ENCODE measurements around the gene PTPN4.
A peak's percentile ranks its signal among the peaks of the same experiment; 100 is the strongest.

The PTPN4 gene

DNA sequence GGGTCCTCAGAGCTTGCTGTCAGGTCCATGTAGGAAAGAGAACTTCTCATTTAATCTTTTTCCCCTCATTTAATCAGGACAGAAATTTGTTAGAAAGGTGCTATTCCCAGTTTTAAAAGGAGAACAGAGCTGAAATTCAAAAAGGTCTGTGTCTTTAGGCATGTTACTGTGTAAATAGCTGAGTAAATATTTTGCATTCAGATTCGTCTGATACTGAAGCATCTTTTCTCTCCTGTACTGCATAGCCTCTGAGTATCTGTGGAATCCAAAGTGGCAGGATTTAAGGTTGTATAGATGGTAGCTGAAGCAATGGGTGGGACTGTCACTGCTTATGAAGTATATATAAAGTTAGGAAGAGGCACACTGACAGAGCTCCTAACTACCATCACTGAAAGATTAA is 9.0 kb downstream of the PTPN4 start:
- H3K4me3 Mint-ChIP-seq: no peak overlapping the region

GRCh38 chr2:119769645-119770044 is 9.9 kb downstream of the PTPN4 start:
- Mint-ChIP-seq H3K9me3 (no peaks in the 10 kb centered on the region), H3K4me1 (ENCODE audit: low read depth) (peaks cover 43% of the 10 kb centered on the region), H3K27me3 (no peaks in the 10 kb centered on the region), H3K27ac (no peak overlapping the region), H3K36me3 (ENCODE audit: low read depth) (peaks cover 10% of the 10 kb centered on the region), H3K4me3 (no peak overlapping the region)
- no peak for DNase-seq

More for the DNA sequence above, 9.0 kb downstream of the PTPN4 start:
- Mint-ChIP-seq H3K9me3 (no peaks in the 10 kb centered on the region), H3K27ac (no peak overlapping the region), H3K36me3 (ENCODE audit: low read depth) (peaks cover 7% of the 10 kb centered on the region), H3K4me1 (ENCODE audit: low read depth) (peaks cover 43% of the 10 kb centered on the region), H3K27me3 (no peaks in the 10 kb centered on the region)
- no peak for DNase-seq

- peaks cover 10% of the 10 kb centered on the region for H3K36me3 Mint-ChIP-seq (ENCODE audit: low read depth)
- no peak overlapping the region for H3K27ac Mint-ChIP-seq
- no peaks in the 10 kb centered on the region for H3K27me3 Mint-ChIP-seq
- DNase-seq: no peak
- peaks cover 39% of the 10 kb centered on the region for H3K4me1 Mint-ChIP-seq (ENCODE audit: low read depth)
- H3K9me3 Mint-ChIP-seq: no peaks in the 10 kb centered on the region
- H3K4me3 Mint-ChIP-seq: no peak overlapping the region
These were observed 11.6 kb downstream of the PTPN4 start for GRCh38 chr2:119771331-119771730.

- DNase-seq: no peak
- Mint-ChIP-seq H3K4me3 (no peak overlapping the region), H3K27ac (no peak overlapping the region), H3K27me3 (no peaks in the 10 kb centered on the region), H3K9me3 (no peaks in the 10 kb centered on the region), H3K4me1 (ENCODE audit: low read depth) (peaks cover 40% of the 10 kb centered on the region), H3K36me3 (ENCODE audit: low read depth) (peaks cover 10% of the 10 kb centered on the region)
These were observed 12.4 kb downstream of the PTPN4 start for GRCh38 chr2:119772128-119772527.

GRCh38 chr2:119772767-119773166 is 13.0 kb downstream of the PTPN4 start:
- peak overlapping the region; percentile 8 for H3K27ac Mint-ChIP-seq
- H3K4me3 Mint-ChIP-seq: no peak overlapping the region
- H3K36me3 Mint-ChIP-seq (ENCODE audit: low read depth): peaks cover 10% of the 10 kb centered on the region
- H3K4me1 Mint-ChIP-seq (ENCODE audit: low read depth): peaks cover 42% of the 10 kb centered on the region
- no peaks in the 10 kb centered on the region for H3K27me3 Mint-ChIP-seq
- no peaks in the 10 kb centered on the region for H3K9me3 Mint-ChIP-seq
- no peak for DNase-seq

GRCh38 chr2:119774026-119774425 is 14.3 kb downstream of the PTPN4 start:
- H3K36me3 Mint-ChIP-seq (ENCODE audit: low read depth): peaks cover 10% of the 10 kb centered on the region
- H3K27me3 Mint-ChIP-seq: no peaks in the 10 kb centered on the region
- H3K4me1 Mint-ChIP-seq (ENCODE audit: low read depth): peaks cover 51% of the 10 kb centered on the region
- no peak overlapping the region for H3K27ac Mint-ChIP-seq
- no peak for DNase-seq
- no peak overlapping the region for H3K4me3 Mint-ChIP-seq
- no peaks in the 10 kb centered on the region for H3K9me3 Mint-ChIP-seq

DNA sequence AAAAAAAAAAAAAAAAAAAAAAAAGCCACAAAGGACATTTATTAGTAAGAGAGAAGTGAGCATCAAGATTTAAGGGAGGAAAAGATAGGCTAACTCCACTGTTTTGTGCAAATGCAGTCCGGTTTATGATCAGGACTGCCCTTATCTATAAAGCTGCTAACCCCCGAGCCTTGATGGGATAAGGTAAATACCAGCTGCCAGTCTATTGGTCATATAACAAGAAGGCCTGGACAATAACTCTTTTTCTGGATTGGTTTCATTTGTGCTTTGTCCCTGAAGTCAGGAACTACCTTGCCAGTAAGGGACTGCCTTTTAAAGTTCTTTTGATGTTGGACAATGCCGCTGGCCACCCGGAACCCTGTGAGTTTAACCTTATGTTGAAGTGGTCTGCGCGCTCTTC is 15.4 kb downstream of the PTPN4 start:
- H3K27ac Mint-ChIP-seq: no peak overlapping the region
- H3K4me1 Mint-ChIP-seq (ENCODE audit: low read depth): peaks cover 56% of the 10 kb centered on the region
- H3K4me3 Mint-ChIP-seq: no peak overlapping the region
- no peaks in the 10 kb centered on the region for H3K9me3 Mint-ChIP-seq
- H3K27me3 Mint-ChIP-seq: no peaks in the 10 kb centered on the region
- no peak for DNase-seq
- peaks cover 10% of the 10 kb centered on the region for H3K36me3 Mint-ChIP-seq (ENCODE audit: low read depth)

GRCh38 chr2:119782308-119783027 is 22.7 kb downstream of the PTPN4 start:
- H3K9me3 Mint-ChIP-seq: no peaks in the 10 kb centered on the region
- no peaks in the 10 kb centered on the region for H3K27me3 Mint-ChIP-seq
- DNase-seq: no peak
- peaks cover 6% of the 10 kb centered on the region for H3K36me3 Mint-ChIP-seq (ENCODE audit: low read depth)
- peak overlapping the region; percentile 72 for H3K27ac Mint-ChIP-seq
- H3K4me3 Mint-ChIP-seq: no peak overlapping the region
- H3K4me1 Mint-ChIP-seq (ENCODE audit: low read depth): peaks cover 63% of the 10 kb centered on the region

- Mint-ChIP-seq H3K27ac (no peak overlapping the region), H3K36me3 (ENCODE audit: low read depth) (peaks cover 23% of the 10 kb centered on the region), H3K9me3 (peaks cover 5% of the 10 kb centered on the region), H3K4me3 (no peak overlapping the region), H3K4me1 (ENCODE audit: low read depth) (peaks cover 58% of the 10 kb centered on the region), H3K27me3 (no peaks in the 10 kb centered on the region)
- no peak for DNase-seq
These were observed 25.2 kb downstream of the PTPN4 start for GRCh38 chr2:119784876-119785275.

DNA sequence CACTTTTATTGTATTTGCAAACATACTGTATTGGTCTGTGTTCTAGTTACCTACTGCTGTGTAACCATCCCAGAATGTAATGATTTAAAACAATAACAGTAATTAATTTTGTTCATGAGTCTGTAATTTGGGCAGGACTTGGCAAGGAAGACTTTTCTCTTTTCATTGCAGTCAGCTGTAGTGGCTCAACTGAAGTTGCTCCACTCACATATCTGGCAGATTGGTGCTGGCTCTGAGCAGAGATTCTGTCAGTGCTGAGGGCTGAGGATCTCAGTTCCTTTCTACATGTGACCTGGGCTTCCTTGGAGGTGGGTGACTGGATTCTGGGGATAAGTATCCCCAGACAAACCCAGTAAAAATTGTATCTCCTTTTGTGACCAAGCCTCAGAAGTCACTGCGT is 26.6 kb downstream of the PTPN4 start:
- Mint-ChIP-seq H3K27me3 (no peaks in the 10 kb centered on the region), H3K9me3 (peaks cover 14% of the 10 kb centered on the region), H3K4me3 (no peak overlapping the region), H3K27ac (no peak overlapping the region), H3K36me3 (ENCODE audit: low read depth) (peaks cover 34% of the 10 kb centered on the region), H3K4me1 (ENCODE audit: low read depth) (peaks cover 47% of the 10 kb centered on the region)
- no peak for DNase-seq

DNA sequence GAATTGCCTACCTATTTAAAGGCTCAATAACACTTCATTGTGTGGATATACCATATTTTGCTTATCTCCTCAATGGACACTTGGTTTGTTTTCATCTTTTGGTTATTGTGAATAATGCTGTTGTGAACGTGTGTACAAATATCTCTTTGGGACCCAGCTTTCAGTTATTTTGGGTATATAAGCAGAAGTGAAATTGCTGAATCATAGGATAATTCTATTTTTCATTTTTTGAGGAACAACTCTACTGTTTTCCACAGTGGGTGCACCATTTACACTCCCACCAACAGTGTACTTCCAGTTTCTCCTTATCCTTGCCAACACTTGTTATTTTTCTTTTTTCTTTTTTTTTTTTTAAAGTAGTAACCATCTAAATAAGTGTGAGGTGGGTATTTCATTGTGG is 29.0 kb downstream of the PTPN4 start:
- peaks cover 57% of the 10 kb centered on the region for H3K36me3 Mint-ChIP-seq (ENCODE audit: low read depth)
- H3K27me3 Mint-ChIP-seq: no peaks in the 10 kb centered on the region
- H3K4me3 Mint-ChIP-seq: no peak overlapping the region
- H3K27ac Mint-ChIP-seq: no peak overlapping the region
- no peak for DNase-seq
- peaks cover 29% of the 10 kb centered on the region for H3K9me3 Mint-ChIP-seq
- H3K4me1 Mint-ChIP-seq (ENCODE audit: low read depth): peaks cover 38% of the 10 kb centered on the region

DNA sequence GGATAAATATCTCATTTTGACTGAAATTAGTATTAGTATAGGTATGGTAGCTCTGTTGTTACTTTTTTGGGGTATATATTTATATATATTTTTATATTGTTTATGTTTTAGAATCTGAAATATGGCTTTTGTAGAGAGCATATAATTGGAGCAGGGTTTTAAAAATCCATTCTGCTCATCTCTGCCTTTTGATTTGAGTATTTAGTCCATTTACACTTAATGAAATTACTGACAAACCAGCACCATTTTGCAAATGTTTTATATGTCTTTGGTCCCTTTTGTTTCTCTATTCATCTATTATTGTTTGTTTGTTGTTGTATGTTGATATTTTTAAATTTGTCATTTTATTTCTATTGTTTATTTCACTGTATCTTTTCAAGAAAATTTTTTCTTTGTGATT is 30.7 kb downstream of the PTPN4 start:
- H3K27ac Mint-ChIP-seq: no peak overlapping the region
- H3K4me1 Mint-ChIP-seq (ENCODE audit: low read depth): peaks cover 33% of the 10 kb centered on the region
- no peak for DNase-seq
- peaks cover 32% of the 10 kb centered on the region for H3K9me3 Mint-ChIP-seq
- no peak overlapping the region for H3K4me3 Mint-ChIP-seq
- no peaks in the 10 kb centered on the region for H3K27me3 Mint-ChIP-seq
- peaks cover 69% of the 10 kb centered on the region for H3K36me3 Mint-ChIP-seq (ENCODE audit: low read depth)

DNA sequence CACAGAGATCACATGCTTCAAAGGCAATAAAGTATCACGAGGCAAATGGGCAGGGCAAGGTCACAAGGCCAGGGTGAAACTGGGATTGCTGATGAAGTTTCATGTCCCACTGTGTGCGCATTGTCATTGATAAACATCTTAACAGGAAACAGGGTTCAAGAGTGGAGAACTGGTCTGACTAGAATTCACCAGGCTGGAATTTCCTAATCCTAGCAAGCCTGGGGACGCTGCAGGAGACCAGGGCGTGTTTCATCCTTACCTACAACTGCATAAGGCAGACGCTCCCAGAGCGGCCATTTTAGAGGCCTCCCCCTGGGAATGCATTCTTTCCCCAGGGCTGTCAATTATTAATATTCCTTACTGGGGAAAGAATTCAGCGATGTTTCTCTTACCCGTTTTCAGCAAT is 33.2 kb downstream of the PTPN4 start:
- H3K4me3 Mint-ChIP-seq: no peak overlapping the region
- peaks cover 32% of the 10 kb centered on the region for H3K9me3 Mint-ChIP-seq
- no peaks in the 10 kb centered on the region for H3K27me3 Mint-ChIP-seq
- H3K27ac Mint-ChIP-seq: no peak overlapping the region
- peaks cover 63% of the 10 kb centered on the region for H3K36me3 Mint-ChIP-seq (ENCODE audit: low read depth)
- DNase-seq: no peak
- peaks cover 31% of the 10 kb centered on the region for H3K4me1 Mint-ChIP-seq (ENCODE audit: low read depth)

- peaks cover 35% of the 10 kb centered on the region for H3K4me1 Mint-ChIP-seq (ENCODE audit: low read depth)
- H3K4me3 Mint-ChIP-seq: no peak overlapping the region
- no peak for DNase-seq
- peaks cover 30% of the 10 kb centered on the region for H3K9me3 Mint-ChIP-seq
- peaks cover 52% of the 10 kb centered on the region for H3K36me3 Mint-ChIP-seq (ENCODE audit: low read depth)
- no peaks in the 10 kb centered on the region for H3K27me3 Mint-ChIP-seq
- H3K27ac Mint-ChIP-seq: no peak overlapping the region
These were observed 34.5 kb downstream of the PTPN4 start for GRCh38 chr2:119794237-119794636.

DNA sequence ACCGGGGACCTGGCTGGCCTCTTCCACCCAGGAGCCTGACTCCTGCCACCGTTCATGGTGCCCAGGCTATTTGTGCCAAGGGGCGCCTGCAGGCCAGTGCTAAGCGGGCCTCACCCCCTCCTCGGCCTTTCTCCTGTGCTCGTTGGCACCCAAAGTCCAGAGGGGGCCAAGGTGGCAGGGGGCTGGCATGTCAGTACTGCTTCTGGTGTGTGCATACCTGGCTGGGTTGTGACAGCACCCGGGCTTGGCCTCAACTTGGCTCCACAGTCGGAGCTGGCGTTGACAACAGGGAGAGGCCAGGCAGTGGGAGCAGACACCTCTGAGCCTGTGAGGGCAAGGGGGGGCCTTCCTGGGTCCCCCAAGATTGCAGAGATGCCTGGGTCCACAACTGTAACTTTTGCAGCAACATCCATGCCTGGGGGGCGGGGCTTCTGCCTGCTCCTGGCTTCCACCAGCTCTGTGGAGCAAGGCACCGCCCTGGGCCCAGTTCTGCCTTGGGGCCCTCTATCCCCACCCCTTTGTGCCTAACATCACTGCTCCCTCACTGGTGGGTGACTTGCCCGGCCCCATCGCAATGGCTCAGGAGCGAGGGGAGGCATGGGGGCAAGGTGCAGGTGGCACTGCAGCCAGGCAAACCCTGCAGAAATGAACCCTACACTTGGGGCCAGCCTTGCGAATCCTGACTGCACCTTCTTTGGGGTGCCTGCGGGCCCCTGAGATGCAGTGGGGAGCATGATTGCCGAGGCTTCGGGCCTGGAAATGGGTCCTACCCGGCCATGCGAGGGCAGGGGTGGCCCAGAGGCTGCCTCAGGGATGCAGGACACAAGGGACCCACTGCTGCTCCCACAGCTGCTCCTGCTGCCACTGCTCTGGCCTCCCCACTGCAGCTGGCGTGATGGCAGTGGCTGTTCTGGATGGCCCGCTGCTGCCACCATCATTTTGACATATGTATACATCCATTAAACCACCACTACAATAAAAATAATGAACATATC is 35.9 kb downstream of the PTPN4 start:
- peaks cover 42% of the 10 kb centered on the region for H3K36me3 Mint-ChIP-seq (ENCODE audit: low read depth)
- H3K27me3 Mint-ChIP-seq: no peaks in the 10 kb centered on the region
- H3K9me3 Mint-ChIP-seq: peaks cover 23% of the 10 kb centered on the region
- DNase-seq: no peak
- no peak overlapping the region for H3K27ac Mint-ChIP-seq
- peaks cover 43% of the 10 kb centered on the region for H3K4me1 Mint-ChIP-seq (ENCODE audit: low read depth)
- no peak overlapping the region for H3K4me3 Mint-ChIP-seq
